GM06990 (cell line): ENCODE data around the gene RAB44.

Source experiments
- DNase-seq: peaks from one replicate; pipeline ENCODE4 v3.0.0-alpha.2; 2011; ENCODE audit not compliant: insufficient read length; ENCODE audit errors: extremely low read depth
- H3K27me3 ChIP-seq: replicated peaks from 2 replicates; pipeline ENCODE4 v1.6.0; 2011; ENCODE audit warnings: low read length; ENCODE audit not compliant: control insufficient read depth, insufficient read depth
- H3K36me3 ChIP-seq: 2 replicates; pipeline ENCODE4 v1.5.1; 2011; ENCODE audit warnings: low read length; ENCODE audit not compliant: control insufficient read depth, insufficient read depth
- H3K4me3 ChIP-seq: replicated peaks from 2 replicates; pipeline ENCODE4 v1.5.1; 2011; ENCODE audit warnings: low read depth, mild to moderate bottlenecking, control low read depth, low read length
- TF ChIP-seq, protein P1 (sequence below): IDR thresholded peaks from 2 replicates; pipeline ENCODE4 v1.5.1; 2011; ENCODE audit warnings: low read length, control low read depth, mild to moderate bottlenecking, inconsistent platforms; ENCODE audit not compliant: insufficient read depth, poor library complexity, severe bottlenecking

RAB44 gene

GRCh38 chr6:36737043-36737785, 39.6 kb downstream of the RAB44 start:
- Histone ChIP-seq H3K4me3 (no peak overlapping the region), H3K27me3 (no peaks in the 10 kb centered on the region), H3K36me3 (no peaks in the 10 kb centered on the region; the same call in none of the 2 replicates)
- DNase-seq: no peak
- TF ChIP-seq, protein P1, sequence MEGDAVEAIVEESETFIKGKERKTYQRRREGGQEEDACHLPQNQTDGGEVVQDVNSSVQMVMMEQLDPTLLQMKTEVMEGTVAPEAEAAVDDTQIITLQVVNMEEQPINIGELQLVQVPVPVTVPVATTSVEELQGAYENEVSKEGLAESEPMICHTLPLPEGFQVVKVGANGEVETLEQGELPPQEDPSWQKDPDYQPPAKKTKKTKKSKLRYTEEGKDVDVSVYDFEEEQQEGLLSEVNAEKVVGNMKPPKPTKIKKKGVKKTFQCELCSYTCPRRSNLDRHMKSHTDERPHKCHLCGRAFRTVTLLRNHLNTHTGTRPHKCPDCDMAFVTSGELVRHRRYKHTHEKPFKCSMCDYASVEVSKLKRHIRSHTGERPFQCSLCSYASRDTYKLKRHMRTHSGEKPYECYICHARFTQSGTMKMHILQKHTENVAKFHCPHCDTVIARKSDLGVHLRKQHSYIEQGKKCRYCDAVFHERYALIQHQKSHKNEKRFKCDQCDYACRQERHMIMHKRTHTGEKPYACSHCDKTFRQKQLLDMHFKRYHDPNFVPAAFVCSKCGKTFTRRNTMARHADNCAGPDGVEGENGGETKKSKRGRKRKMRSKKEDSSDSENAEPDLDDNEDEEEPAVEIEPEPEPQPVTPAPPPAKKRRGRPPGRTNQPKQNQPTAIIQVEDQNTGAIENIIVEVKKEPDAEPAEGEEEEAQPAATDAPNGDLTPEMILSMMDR: no peak

DNA sequence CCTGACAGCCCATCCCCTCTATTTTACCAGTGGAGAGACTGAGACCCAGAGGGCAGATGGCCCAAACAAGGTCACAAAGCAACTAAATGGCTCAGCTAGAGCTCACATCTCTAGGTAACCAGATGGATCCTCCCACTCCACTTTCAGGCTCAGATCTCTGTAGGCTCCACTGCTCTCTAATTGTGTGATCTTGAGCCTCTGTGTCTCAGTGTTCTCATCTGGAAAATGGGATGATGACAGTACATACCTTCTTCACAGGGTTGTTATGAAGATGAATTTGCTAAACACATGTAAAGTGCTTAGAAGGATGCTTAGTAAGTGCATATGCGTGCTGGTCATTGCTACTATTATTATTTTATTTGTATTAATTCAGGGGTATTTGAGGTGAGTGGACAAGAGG, 40.5 kb downstream of the RAB44 start:
- H3K4me3 ChIP-seq: no peak overlapping the region
- DNase-seq: no peak
- TF ChIP-seq, protein P1: no peak
- H3K36me3 ChIP-seq: peaks cover under 1% of the 10 kb centered on the region
- H3K27me3 ChIP-seq: no peaks in the 10 kb centered on the region

DNA sequence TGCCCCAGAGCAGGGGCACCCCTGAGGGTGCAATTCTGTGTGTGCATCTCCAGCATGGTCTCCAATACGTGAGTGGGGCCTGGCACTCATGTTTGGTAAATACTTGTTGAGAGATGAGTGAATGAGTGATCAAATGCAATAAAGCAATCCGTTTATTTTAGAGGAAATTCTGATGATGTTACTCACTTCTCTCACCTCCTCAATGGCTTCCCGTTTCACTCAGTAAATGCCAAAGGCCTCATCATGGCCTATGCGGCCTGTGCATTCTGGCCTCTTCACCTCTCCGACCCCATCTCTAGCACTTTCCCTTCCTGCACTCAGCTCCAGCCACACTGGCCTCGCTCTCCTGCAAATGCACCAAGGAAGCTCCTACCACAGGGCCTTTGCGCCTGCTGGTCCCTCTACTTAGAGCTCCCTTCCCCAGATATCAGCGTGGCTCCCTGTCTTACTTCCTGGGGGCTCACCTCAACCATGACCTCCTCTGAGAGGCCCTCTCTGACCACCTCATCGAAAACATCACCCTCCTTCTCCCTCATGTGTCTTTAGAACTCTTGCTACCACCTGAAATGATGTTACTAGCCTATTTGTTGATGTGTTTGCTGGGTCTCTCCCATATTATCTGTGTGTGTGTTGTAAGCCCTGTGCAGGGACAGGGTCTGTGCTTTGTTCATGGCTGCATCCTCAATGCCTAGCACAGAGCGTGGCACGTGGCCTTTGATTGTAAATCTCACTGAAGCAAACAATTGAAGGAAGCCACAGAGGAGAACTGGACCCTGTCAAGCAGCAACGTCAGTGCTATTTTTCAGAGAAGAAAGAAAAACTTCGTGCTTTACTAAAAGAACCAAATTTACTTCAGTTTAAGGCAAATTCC, 42.6 kb downstream of the RAB44 start:
- H3K27me3 ChIP-seq: no peaks in the 10 kb centered on the region
- no peak overlapping the region for H3K4me3 ChIP-seq
- H3K36me3 ChIP-seq: peaks cover 11% of the 10 kb centered on the region
- DNase-seq: no peak
- TF ChIP-seq, protein P1: no peak

GRCh38 chr6:36740818-36741179, 43.2 kb downstream of the RAB44 start:
- Histone ChIP-seq H3K36me3 (peaks cover 13% of the 10 kb centered on the region), H3K27me3 (no peaks in the 10 kb centered on the region), H3K4me3 (no peak overlapping the region)
- DNase-seq: no peak
- TF ChIP-seq, protein P1: no peak

- no peak for DNase-seq
Observed at GRCh38 chr6:36742146-36742545, 44.5 kb downstream of the RAB44 start.

More at GRCh38 chr6:36742146-36742545, 44.5 kb downstream of the RAB44 start:
- TF ChIP-seq, protein P1: no peak
- Histone ChIP-seq H3K4me3 (no peak overlapping the region), H3K36me3 (peaks cover 16% of the 10 kb centered on the region), H3K27me3 (no peaks in the 10 kb centered on the region)
